Thoracic aorta (tissue), 2 donors: ENCODE data around the gene PACSIN2. TPM values are rescaled to one million over a fixed set of nuclear protein-coding genes. Genes with fewer than 3 reads are reported as not detected.

Experiments
- ATAC-seq: fragments of 150-250 bp; one replicate; pipeline ENCODE4 v1.8.0; 2017; ENCODE audit warnings: low read depth; ENCODE audit not compliant: insufficient number of reproducible peaks, low FRiP score
- DNase-seq: peaks from one replicate; pipeline ENCODE4 v3.0.0-alpha.2; 2020; ENCODE audit warnings: low spot score
- H3K27ac ChIP-seq, 2 donors: fragments of 200-600 bp; sonication (generic); 1 replicate in 1 of 2; 2 replicates in 1 of 2; pipeline ENCODE4 v1.5.1; 2016; ENCODE audit warnings: mild to moderate bottlenecking in 2 of 2, moderate library complexity in 2 of 2
- H3K27me3 ChIP-seq: fragments of 200-600 bp; sonication (generic); replicated peaks from 2 replicates; pipeline ENCODE4 v1.6.0; 2016; ENCODE audit warnings: mild to moderate bottlenecking; ENCODE audit not compliant: insufficient read depth
- H3K36me3 ChIP-seq: fragments of 200-600 bp; sonication (generic); one replicate; pipeline ENCODE4 v1.5.1; 2016
- H3K4me1 ChIP-seq, 2 donors: fragments of 200-600 bp; sonication (generic); 1 replicate in 1 of 2; 2 replicates in 1 of 2; pipeline versions ENCODE4 v1.5.1 to v1.6.0; 2016; ENCODE audit warnings: low read depth in 2 of 2, mild to moderate bottlenecking in 1 of 2; ENCODE audit not compliant: control insufficient read depth in 1 of 2
- H3K4me3 ChIP-seq: fragments of 200-600 bp; sonication (generic); 2 replicates; pipeline ENCODE4 v1.5.1; 2016; ENCODE audit warnings: mild to moderate bottlenecking
- H3K9me3 ChIP-seq: fragments of 200-600 bp; sonication (generic); 2 replicates; pipeline ENCODE4 v1.5.1; 2016
- total RNA-seq, 2 donors: library from RNA; depleted of rRNA; stranded (reverse); fragments of >200 nt; gene quantifications; one replicate each; pipeline versions ENCODE4 v1.1.0 to v1.2.3, GENCODE V29; 2016
- TF ChIP-seq, protein P1 (sequence below): fragments of 200-600 bp; sonication (generic); IDR thresholded peaks from one replicate; pipeline ENCODE4 v1.5.1; 2019; ENCODE audit warnings: antibody characterized with exemption

Gene PACSIN2
- total RNA-seq, 2 donors from 2014 or later: 135 to 155 TPM

DNA sequence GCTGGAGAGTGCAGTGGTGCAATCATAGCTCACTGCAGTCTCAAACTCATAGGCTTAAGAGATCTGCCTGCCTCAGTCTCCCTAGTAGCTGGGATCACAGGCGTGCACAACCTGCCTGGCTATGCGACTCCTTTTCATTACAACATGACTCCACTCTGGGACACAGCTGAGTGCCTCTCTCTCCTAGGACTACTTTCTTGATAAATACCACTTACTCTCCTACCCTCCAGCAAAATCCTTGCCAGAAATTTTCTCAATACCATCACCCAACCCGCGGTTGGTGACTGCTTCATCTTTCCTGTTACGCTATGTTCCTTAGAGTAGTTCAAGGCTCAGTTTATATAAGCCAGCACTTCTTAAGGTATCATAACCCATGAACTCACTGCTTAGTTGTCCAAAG, 184.8 kb downstream of the PACSIN2 start:
- H3K36me3 ChIP-seq: peaks cover 47% of the 10 kb centered on the region
- no peak overlapping the region for H3K4me3 ChIP-seq
- no peak overlapping the region for H3K27ac ChIP-seq
- ATAC-seq (no peak), DNase-seq (no peak)
- TF ChIP-seq, protein P1, sequence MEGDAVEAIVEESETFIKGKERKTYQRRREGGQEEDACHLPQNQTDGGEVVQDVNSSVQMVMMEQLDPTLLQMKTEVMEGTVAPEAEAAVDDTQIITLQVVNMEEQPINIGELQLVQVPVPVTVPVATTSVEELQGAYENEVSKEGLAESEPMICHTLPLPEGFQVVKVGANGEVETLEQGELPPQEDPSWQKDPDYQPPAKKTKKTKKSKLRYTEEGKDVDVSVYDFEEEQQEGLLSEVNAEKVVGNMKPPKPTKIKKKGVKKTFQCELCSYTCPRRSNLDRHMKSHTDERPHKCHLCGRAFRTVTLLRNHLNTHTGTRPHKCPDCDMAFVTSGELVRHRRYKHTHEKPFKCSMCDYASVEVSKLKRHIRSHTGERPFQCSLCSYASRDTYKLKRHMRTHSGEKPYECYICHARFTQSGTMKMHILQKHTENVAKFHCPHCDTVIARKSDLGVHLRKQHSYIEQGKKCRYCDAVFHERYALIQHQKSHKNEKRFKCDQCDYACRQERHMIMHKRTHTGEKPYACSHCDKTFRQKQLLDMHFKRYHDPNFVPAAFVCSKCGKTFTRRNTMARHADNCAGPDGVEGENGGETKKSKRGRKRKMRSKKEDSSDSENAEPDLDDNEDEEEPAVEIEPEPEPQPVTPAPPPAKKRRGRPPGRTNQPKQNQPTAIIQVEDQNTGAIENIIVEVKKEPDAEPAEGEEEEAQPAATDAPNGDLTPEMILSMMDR: no peak
- H3K9me3 ChIP-seq: no peaks in the 10 kb centered on the region
- no peaks in the 10 kb centered on the region for H3K4me1 ChIP-seq
- H3K27me3 ChIP-seq: no peaks in the 10 kb centered on the region

DNA sequence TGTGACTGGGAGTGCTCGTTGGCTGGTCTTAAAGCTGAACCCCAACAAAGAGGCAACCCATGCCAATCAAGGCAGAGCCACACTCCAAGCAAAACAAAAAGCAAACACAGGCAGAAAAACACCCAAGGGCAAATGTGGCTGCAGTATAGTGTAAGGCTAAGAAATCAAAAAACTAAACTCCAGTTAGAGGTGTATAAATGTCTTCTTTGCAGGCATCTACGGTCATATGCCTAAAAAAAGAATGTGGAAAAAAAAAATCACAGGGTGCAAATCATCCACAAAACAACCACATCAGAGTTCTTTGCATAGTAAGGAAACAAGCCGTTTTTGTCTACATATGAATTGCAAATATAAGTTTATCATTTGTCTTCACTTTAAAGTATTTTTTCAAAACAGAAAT, 185.6 kb downstream of the PACSIN2 start:
- DNase-seq (no peak), ATAC-seq (no peak)
- TF ChIP-seq, protein P1: no peak
- Histone ChIP-seq H3K4me1 (no peaks in the 10 kb centered on the region), H3K27ac (no peak overlapping the region), H3K36me3 (peaks cover 56% of the 10 kb centered on the region), H3K9me3 (no peaks in the 10 kb centered on the region), H3K4me3 (no peak overlapping the region), H3K27me3 (no peaks in the 10 kb centered on the region)

DNA sequence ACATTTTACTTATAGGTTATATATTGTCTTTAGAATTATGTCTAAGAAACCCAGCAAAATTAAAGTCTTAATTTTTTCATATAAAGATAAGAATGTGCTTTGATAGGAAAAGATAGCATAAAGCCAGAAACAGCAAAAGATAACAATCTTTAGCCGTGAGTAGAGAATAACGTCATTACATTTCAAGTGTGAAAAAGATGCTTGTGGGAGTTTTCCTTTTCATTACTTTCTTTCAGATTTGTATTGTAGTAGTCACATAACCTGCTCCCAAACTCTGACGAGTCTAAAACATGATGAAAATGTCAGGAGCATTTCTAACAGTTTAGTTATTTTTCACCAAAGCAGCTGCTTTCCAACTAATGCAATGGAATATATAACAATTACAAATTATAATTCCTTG, 189.2 kb downstream of the PACSIN2 start:
- H3K4me3 ChIP-seq: no peak overlapping the region
- TF ChIP-seq, protein P1: no peak
- DNase-seq (no peak), ATAC-seq (no peak)
- H3K36me3 ChIP-seq: peaks cover 53% of the 10 kb centered on the region
- no peaks in the 10 kb centered on the region for H3K9me3 ChIP-seq
- no peaks in the 10 kb centered on the region for H3K4me1 ChIP-seq
- H3K27ac ChIP-seq: no peak overlapping the region
- H3K27me3 ChIP-seq: no peaks in the 10 kb centered on the region

DNA sequence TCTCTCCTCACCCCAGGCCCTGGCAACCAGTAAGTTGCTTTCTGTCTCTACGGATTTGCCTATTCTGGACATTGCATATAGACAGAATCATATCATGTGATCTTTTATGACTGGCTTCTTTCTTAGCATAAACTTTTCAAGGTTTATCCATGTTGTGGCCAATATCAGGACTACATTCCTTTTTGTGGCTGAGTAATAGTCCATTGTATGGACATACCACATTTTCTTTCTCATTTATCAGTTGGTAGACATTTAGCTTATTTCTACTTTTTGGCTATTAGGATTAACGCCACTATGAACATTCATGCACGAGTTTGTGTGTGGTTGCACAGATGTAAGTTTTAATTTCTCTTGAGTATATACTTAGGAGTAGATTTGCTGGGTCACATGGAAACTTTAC, 193.6 kb downstream of the PACSIN2 start:
- Histone ChIP-seq H3K9me3 (no peaks in the 10 kb centered on the region), H3K4me3 (no peak overlapping the region), H3K27ac (no peak overlapping the region), H3K4me1 (no peaks in the 10 kb centered on the region), H3K27me3 (no peaks in the 10 kb centered on the region), H3K36me3 (peaks cover 41% of the 10 kb centered on the region)
- TF ChIP-seq, protein P1: no peak
- no peak for DNase-seq
- ATAC-seq: no peak

DNA sequence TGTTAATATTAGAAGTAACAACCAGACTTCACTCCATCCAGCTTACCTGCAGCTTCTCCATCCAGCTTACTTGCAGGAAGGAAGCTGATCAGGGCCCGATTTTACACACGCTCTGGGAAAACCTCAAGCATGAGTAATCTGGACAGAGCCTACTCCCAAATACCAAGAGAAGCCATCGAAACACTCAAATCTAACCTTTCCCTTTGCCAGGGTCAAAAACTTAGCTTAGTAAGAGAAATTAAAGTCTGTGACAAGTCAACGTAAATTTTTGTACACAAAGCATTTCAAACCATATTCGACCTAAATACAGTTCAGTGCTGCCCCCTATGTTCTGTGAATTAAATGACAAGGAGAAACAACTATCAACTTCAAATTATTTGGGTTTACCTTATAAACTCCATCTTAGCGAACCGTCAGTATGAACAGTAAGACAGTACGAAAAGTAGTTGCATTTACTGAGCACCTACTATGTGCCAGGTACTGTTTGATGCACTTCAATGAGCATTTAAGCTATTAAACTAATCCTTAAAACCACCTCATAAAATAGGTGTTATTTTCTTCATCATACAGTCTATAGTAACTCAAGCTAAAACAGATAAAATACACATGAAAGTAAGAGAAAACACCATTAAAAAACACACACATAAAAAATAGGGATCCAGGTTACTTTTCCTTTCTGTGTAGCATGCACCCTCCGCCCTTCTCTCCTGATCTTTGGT, 194.7 kb downstream of the PACSIN2 start:
- H3K36me3 ChIP-seq: peaks cover 41% of the 10 kb centered on the region
- no peak overlapping the region for H3K27ac ChIP-seq
- no peak for ATAC-seq
- no peaks in the 10 kb centered on the region for H3K27me3 ChIP-seq
- no peaks in the 10 kb centered on the region for H3K4me1 ChIP-seq
- no peaks in the 10 kb centered on the region for H3K9me3 ChIP-seq
- DNase-seq: no peak
- TF ChIP-seq, protein P1: no peak
- H3K4me3 ChIP-seq: no peak overlapping the region

Other genes starting within 250 kb of the PACSIN2 start
- 10 to 100 TPM; 52.9 to 68.9 TPM for gene ARFGAP3, start 157.9 kb downstream of the PACSIN2 start, total RNA-seq
- gene TTLL1, start 74.2 kb upstream of the PACSIN2 start, total RNA-seq: 1 to 10 TPM; 1.1 to 4.3 TPM
- not detected for gene BIK, start 95.6 kb upstream of the PACSIN2 start, total RNA-seq
- gene MCAT, start 128.2 kb upstream of the PACSIN2 start, total RNA-seq: 10 to 100 TPM in 1 of 2 donors, 1 to 10 TPM in 1; 9.5 to 16.1 TPM
- gene TSPO, start 136.4 kb upstream of the PACSIN2 start, total RNA-seq: 100 to 1,000 TPM; 238 to 472 TPM
- 10 to 100 TPM; 22.4 to 23.2 TPM for gene TTLL12, start 172.0 kb upstream of the PACSIN2 start, total RNA-seq